ENCODE measurements around the gene UNK.
A peak's percentile ranks its signal among the peaks of the same experiment; 100 is the strongest.

Gene UNK

DNA sequence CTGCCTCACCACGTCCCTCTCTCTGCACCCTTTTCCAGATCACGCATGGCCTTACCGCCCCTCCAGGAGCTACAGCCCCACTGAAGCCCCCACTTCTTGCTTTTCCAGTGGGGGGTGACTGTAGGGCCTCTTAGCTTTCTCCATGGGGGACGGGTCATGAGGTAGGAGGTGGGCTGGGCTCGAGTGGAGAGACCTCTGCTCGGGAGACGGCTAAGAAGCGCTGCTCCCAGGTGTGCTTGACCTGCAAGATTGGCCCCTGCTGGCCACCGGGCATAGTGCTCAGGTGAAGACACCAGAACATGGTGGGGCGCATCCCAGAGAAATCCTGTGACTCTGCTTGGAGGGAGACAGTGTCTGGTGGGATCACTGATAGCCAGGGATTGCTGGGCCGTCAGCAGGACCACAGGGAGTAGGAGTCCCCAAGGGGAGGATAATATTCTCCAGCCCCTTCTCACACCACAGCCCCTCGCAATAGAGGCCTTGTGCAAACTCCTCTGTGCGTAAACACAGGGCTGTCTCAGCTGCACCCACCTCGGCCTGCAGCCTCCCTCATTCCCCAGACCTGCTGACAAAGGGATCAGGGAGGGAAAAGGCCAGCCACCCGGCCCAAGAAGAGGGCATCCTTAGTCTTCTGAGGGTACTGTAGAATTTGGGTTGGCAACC, 10.7 kb upstream of the UNK start:
- no peak for DNase-seq

DNA sequence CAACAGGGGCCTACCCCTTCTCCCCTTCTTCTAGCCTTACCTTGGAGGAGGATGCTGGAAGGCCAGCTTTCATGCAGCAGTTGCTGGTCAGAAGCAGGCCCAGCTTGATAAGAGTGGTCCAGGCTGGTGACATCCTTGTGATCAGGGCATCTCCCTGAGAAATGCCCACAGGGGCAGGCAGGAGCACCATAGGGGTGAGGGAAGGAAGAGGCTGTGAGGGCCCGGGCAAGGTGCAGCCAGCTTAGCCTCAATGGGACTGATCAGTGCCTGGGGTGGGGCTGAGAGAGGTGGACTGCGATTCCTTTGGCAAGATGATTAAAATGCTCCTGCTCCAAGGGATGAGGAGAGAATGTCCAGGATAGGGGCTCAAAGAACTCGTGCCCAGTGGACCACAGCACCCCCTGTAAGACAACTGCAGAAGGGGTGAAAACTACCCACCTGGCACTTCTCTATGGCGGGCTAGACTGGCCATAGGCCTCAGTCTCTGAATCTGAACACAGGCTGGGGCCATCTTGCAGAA, 10.1 kb upstream of the UNK start:
- DNase-seq: peak; percentile 56

DNA sequence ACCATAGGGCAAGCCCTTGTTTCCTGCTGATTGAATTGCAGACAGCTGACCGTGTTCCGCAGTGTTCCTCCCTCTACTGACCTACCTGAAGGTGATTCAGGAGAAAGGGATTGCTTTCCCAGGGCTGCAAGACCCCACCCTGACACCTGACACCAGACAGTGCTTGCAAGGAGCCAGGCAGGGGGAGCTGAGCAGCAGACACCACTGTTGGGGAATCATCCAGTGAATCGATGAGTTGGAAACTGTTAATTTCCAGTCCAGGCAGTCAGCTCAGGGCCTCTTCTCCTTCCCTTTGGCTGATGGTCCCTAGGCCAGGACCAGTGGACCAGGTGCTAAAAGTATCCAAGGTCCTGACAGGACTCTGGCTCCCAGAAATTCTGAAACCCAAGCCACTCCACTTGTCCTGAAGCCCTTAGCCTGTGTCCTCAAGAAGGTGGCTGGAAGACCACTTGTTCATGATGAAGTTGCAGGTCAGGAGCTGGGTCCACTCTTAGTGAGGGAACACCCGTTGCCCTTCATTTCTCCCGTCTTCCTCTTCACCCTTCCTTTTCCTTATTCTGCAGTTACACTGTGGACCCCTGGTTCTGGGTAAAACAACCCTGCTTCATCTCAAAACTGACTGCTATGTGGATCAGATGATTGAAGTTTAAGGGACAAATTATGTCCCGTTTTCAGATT, 9.5 kb upstream of the UNK start:
- peak; percentile 52 for DNase-seq

DNA sequence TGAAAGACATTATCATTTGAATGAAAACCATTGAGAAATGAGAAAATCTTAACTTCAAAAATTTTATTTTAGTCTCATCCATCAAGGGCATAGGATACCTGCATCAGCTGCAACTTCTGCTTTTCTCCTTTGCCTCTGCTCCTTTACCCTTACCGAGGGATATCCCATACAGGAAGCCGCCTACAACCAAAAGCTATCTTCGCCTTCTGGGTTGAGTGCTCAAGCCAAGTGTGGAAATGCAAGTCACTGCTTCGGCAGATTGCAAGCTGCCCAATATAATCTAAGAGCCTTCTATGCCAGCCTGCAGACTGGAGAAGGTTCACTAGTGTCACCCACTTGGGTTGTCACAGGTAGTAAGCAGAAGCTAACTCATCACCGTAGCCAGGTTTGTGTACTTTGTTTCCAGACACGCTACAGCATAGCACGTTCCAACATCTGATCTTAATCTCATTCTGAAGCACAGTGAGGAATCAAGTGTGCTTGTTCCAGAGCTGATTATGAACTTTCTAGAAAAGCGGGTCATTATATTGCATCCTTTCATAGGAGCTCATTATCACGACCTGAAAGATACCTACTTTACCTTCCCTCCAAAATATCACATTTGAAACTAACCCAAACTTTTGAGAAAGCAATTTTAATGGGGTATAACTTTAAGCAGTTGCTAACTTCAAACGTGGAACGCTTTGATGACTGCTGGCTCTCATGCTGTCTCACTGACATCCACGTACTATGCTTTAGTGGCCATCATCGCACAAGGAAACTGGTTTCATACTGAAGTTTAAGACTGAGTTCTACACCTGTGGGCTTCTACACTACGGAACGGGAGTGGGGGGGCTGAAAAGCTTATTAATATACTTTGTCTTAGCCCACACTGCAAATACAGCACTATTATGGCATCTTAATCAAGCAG, 8.0 kb upstream of the UNK start:
- no peak for DNase-seq

DNA sequence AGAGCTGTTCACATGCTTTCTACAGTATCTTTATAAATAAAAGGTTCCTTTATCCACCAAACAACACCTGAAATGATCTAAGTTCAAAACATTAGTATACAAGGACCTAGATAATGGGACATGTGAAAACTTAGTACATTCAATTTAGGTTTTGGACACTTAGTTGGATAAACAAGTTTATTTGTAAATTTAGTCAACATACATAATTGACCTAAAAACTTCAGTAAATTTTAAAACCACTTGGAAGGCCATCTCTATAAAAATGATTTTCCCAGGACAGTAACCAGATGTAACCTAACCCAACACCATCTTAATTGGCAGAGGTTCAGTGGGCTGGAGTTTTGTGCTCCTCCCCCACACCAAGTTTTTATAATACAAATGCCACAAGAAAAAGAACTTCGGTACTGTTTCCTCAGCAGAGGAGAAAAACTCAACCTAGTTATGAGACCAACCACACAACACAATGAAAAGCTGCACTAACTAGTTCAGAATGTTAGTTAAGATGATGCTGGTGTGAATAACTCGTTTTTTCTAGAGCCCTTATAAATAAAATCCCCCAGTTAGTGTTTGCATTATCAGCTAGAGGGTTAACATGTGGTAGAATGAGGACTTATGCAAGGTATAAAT, 7.2 kb upstream of the UNK start:
- no peak for DNase-seq

DNA sequence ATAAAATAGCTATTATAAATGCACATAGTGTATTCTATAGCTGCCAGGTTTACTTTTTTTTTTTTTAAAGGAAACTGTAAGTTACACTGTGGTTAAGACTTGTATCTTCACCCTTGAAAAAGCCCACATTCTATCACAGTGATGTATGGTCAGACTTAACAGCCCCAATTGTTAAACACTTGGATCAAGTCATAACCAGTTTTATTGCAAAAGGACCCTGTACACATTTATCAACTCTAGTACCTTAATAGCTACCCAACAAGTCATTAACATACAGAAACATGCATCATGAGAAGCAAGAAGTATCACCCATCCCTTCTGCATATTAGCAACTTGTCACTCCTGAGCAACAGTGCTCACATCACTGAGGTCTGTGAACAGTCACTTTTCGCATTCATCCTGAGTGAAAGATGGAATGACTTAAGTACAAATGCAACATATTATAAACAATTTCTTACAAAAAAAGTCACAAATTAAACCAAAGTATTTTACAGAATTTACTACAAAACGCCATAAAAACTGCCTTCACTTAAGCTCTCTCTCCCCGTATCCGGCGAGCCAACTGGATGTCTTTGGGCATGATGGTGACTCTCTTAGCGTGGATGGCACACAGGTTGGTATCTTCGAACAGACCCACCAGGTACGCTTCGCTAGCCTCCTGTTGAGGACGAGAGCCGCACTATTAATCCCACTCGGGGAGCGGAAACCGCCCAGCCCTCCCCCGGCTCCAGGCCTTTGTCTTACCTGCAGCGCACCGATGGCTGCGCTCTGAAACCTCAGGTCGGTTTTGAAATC, 6.3 kb upstream of the UNK start:
- DNase-seq: peak; percentile 43

DNA sequence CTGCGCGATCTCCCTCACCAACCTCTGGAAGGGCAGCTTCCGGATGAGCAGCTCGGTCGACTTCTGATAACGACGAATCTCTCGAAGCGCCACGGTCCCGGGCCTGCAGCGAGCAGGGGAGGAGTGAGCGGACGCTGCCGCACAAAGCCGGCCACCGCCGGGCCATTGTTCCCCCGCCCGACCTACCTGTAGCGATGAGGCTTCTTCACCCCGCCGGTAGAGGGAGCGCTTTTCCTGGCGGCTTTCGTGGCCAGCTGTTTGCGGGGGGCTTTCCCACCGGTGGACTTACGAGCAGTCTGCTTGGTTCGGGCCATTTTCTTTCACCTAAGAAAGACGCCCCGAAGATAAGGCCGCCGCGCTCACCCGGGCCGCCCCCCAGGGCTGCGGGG, 5.8 kb upstream of the UNK start:
- DNase-seq: no peak

DNA sequence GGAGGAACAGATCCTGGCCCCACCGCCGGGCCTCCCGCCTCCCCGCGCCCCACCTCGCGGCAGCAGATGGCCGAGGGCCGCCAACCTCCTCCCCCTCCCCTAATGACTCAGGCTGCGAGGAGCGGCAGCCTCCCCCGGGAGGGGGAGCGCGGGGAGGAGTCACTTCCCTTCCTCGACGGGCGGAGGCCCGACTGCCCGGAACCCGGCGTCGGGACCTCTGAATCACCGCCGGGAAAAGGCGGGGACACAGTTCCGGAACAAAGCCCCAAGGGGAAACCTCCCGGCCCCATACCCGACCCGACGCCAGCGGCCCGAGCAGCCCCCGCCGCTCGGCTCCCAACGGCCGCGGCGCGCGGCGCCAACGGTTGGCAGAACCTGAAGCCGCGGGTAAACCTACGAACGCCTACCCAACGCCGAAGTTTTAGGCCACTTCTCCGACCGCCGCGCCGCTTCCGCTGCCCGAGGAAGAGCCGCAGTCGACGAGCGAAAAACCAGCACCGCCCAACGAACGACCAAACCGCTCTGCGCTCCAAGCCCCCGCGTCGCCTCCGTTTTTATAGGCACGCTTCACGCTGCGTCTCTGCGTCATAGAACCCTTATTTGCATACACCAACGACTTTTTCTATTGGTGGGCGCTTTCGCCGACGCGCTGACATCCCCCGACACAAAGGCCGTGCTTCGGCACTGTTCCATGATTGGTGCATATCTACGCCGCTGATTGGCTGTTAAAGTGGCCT, 5.2 kb upstream of the UNK start:
- DNase-seq: peak; percentile 99

DNA sequence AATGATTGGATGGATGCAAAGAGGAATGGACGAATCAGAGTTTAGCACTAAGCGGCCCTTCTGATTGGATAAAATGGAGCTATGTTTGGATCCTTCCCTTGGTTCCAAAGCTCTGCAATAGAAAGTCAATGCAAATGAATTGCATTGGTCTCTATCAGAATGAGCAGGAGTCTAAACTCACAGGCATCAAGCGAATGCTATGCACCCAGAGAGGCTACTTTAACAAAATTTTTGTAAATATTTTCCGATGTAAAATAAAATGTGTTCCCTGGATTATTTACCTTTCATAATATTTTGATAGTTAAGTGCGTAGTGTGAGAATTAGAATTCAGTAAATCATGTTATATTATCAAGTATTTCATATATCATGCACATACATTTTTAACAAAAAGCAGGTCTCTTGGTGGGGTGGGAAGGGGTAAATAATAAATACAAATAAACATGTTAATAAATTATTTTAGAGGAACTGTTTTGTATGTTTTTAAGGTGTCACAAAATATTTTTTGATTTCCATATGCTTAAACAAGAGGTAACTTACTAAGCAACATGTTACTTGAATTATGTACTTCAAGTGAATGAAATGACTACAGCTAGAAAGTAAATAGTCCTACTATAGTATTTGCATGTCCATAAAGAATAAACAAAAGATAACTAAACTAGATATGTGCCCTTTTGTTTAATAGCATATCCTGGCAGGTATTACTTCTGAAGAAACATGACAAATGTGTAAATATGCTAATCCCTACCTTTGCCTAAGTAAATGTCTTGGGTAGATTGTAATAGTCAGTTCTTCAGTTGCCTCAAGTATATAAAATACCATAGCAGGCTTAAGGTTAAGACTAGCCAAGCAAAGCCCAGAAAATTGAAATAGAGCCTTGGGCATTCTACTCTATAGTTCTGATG, 4.4 kb upstream of the UNK start:
- DNase-seq: no peak

DNA sequence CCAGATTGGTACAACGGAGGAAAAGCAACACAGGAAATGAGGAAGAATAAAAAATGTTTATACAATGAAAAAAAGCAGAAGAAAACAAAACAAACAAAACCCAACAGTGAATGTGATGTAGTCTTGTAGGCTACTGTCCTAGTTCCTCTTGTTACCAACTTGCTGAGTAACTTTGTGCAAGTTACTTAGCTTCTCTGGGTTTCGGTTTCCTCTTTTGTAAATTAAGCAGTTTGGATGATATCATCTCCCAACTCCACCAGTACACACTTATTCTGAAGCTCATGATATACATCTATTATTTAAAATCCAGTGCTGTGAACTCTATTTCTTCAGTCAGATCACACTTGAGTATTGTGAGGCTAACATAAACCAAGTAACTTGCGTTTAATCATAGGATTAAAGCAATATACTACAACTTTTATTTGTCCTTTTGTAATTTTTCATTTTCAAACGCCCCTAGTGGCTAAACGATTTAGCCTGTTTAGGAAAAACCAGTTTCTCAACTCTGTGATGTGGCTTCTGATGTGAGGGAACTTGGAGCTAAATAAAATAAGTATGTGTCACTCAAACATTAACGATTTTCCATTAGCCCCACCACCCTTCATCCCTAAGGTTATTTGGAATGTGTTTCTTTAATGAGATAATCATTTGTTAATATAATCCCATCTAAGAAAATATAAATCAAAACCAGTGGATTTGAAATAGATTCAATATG, 1.4 kb upstream of the UNK start:
- DNase-seq: no peak

DNA sequence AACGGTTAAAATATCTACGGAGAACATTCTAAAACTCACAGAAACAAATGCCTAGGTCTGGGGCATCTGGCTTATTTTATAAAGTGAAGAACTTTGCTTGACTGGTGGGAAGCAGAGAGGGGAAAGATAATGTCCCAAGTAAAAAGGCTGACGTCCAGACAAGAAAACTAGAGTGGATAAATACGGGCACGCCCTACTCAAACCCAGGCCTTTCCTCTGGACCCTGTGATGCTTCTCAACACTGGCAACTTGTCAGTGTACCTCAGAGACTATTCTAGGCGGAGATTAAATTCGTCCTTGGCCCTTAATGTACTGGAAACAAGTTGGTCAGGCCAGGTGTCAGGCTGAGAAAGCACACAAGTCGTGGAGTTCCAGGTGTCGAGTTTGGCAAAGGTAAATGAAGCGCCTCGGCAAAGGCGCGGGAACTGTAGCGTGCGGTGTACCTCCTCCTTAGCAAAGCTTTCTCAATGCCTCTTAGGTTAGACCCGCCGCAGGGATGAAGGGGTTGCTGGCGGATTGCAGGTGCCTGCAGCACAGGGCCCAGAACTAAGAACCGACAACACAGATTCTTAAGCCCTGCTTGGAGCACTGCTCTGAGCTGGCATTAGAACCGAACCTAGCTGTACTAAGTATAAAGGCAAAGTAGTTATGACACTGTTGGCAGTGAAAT, 668 bp upstream of the UNK start:
- DNase-seq: no peak

DNA sequence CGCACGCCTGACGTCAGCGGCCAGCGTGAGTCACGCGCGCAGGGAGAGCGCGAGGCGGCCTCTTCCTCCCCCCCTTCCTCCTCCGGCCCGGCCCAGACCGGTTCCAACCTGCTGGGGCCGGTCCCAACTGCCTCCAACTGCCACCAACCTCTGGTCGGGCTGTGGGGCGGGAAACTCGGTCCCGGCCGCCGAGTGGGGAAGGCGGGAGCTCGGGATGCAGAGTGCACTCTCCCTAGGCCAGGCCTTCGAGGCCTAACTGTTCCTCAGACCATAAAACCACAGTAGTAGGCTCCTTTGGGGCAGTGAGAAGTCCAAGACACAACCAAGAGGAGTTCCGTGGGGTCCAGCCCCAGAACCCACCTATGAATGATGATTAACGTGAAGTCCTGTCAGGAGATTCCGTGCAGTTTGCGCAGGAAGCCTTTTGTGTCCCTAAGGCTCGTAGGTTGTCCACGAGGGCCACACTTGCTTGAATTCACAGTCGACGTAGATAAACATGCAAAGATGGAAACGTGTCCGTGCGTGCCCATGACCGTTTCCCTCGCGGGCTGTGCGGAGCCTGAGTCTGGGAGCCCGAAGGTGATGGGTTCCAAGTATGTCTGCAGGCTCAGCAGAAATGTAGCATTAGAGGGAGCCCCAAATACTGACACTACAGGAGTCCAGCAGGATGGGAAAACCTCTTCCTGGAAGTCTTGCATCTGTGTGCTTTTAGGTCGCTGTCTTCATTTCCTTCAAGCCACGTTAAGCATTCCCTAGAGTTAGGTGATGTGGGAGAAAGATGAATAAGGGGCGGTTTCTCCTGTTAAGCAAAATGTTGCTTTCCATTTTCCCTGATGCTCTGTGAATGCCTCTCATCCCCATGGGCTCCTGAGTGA, 647 bp downstream of the UNK start:
- DNase-seq: peak; percentile 97

DNA sequence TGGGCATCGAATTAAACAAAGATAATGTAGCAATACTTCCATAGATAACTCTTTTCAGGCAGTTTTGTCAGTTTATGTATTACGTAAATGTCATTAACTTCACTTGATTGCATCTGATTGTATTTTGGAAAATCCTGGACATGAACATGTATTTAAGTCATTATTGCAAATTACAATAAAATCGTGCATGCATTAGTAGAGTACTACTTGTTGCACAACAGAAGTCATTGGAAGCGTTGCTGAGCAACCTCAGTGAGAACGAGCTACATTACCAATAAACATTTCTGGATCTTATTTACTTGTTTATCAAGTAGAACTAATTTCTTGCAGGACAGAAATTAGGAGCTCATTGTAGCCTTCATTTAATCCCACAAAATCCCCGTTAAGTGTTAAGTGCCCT, 6.6 kb downstream of the UNK start:
- no peak for DNase-seq

DNA sequence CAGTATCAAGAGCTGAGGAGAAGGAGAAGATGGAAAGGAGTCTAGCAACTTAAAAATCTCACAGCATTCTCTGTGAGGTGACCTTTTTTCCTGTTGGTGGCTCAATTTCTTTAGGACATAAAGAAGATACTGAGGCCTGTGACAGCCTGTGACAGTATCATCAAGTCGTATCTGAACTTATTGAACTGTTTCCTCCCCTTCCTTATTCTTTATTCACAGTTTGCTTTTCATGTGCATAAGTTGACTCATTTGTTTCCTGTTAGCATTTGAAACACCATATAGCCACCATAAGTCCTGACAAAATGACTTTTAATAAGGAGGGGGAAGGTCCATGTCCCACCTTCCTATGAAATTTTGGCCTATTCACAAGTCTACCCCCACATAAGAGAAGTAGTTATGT, 8.9 kb downstream of the UNK start:
- no peak for DNase-seq

DNA sequence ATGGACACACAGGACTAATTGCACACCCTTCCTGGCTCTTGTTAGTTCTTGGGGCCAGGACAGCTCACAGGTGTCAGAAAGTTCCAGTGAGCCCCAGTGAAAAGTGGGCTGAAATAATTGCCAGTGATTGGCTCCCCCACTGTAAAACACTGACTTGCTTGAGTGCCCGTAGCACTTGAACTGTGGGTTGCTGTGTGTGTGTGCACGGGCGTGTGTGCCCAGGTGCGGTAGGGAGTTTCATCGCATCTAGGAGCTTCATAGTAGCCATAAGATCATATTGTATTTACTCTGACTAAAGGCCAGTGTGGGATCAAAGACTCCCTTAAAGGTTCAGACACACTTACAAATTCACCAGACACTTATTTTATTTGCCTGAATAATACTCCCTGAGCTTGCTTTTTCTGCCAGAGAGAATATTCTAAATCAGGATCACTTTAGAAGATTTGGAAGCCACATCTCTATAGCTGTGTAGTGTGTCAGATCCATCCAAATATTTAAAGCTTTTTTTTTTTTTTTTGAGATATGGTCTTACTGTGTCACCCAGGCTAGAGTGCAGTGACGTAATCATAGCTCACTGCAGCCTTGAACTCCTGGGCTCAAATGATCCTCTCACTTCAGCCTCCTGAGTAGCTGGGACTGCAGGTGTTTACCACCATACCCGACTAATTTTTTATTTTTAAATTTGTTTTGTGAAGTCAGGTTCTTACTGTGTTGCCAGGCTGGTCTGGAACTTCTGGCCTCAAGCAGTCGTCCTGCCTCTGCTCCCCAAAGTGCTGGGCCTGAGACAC, 11.4 kb downstream of the UNK start:
- DNase-seq: no peak

DNA sequence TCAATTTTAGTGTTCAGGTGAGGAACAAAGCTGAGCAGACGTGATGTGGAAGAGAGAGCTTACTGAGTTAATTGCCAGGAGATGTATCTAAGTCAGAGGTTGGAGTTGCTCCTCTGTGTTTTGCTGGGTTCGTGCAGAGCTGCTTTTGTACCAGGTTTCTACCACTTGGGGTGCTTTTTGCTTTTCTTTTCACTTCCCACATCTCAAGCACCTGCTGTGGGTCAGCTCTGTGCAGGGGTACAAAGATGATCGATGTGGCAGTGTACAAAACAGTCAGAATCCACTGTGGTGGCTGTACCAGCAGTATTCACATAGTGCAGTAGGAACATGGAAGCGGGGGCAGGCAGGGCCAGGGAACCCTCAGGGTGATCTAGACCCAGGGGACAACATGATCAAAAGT, 14.8 kb downstream of the UNK start:
- DNase-seq: no peak

DNA sequence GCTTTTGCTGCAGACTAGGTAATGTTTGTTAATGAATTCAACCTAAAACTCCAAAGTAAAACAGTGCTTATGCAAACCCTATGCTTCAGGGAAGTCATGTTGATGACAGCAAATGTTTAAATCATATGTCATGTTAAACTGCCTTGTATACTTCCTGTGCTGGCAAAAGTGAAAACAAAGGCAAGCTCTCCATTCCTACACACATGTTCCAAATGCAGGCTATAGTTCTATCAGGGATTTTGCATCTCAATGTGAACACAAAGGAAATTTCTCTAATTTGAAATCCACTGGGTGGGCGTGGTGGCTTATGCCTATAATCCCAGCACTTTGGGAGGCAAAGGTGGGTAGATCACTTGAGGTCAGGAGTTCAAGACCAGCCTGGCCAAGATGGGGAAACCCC, 19.3 kb downstream of the UNK start:
- no peak for DNase-seq

All from left hindlimb (tissue), 1 donor.